ENCODE data around the gene RFNG.

DNA sequence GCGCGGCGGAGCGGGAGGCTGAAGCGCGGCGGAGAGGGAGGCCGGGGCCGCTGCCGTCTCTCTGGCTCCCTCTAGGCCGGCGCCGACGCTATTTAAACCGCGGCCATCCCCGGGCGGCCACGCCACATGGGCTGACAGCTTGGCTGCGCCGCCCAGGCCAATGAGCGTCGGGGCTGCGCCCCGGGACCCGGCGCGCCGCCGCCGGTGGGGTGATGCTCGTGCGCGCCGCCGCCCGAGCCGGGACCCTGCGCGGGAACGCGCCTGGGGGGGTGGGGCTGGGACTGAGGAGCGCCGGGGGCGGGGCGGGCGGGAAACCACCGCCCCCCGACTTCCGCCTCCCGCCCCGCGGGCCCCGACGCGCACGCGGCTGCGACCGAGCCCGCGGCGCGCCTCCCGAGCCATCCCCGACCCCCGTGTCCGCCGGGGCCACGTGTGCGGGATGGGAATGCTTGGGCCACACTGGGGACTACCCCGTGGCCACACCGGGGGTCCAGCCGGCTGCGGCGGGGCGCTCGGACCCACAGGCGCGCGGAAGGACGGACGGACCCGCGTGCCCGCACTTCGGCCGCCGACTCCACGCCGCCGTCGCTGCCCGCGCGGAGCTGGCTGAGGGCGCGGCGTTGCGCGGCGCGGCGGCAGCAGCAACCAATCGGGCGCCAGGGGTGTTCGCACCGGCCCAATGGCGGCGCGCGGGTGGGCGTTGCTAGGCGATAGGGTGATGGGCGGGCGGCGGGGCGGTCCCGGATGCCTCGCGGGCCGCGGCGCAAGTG is 46.7 kb upstream of the RFNG start, which contains the start of gene FASN:
- TF ChIP-seq CTCF (IDR thresholded peaks at IDR 0.05 in 2 of 3, conservative IDR thresholded peaks at IDR 0.05 in 1 of 3; ENCODE audit: control insufficient read depth in 2 of 3, extremely low read depth in 1 of 3, insufficient read depth in 1 of 3, low read depth in 3 of 3, low read length in 3 of 3) (peak; percentile 37 to 70 (median 42); a peak in 5 of 6 replicates), POLR2AphosphoS5 (IDR thresholded peaks at IDR 0.05; ENCODE audit: low read length) (peak; percentile 90), RCOR1 (conservative IDR thresholded peaks at IDR 0.05; ENCODE audit: low read depth, low read length) (no peak), POLR2A (IDR thresholded peaks at IDR 0.05; ENCODE audit: low read depth, low read length) (peak; percentile 94), ZNF274 (IDR thresholded peaks at IDR 0.05; ENCODE audit: insufficient read depth, insufficient read length) (no peak), STAT3 (IDR thresholded peaks at IDR 0.05; ENCODE audit: low read depth, low read length) (no peak), BCLAF1 (IDR thresholded peaks at IDR 0.05) (0 out of 2 replicates have a peak, but pooled peaks have one; percentile 38), SIX5 (IDR thresholded peaks at IDR 0.05; ENCODE audit: low read depth, low read length, severe bottlenecking) (no peak), EZH2 (IDR thresholded peaks at IDR 0.05; ENCODE audit: borderline replicate concordance, control insufficient read depth, low read depth, low read length) (no peak), EP300 (IDR thresholded peaks at IDR 0.05; ENCODE audit: borderline replicate concordance in 1 of 2, control insufficient read depth in 1 of 2, low read depth in 2 of 2, low read length in 2 of 2) (no peak), SREBF2 (IDR thresholded peaks at IDR 0.05; ENCODE audit: low read length) (peak; percentile 69), ZBTB4 (CRISPR knock-in tag; IDR thresholded peaks at IDR 0.05) (no peak)
